SK-N-SH (cell line): ENCODE results near the gene AHCYL2. TPM values are rescaled to one million over a fixed set of nuclear protein-coding genes. Genes with fewer than 3 reads are reported as not detected.

Experiments
- CTCF ChIA-PET: fragments of 300-600, 350-600 bp; formaldehyde crosslinking; extraction: SDS; loops from one replicate; lab custom pipeline; 2021; lab: Yijun Ruan, JAX
- POLR2A ChIA-PET: fragments of 350-600 bp; sonication (Branson Sonifier 250); formaldehyde crosslinking; extraction: SDS; loops from one replicate; lab custom pipeline; 2020; ENCODE audit warnings: antibody characterized with exemption, inconsistent platforms; lab: Yijun Ruan, JAX
- DNase-seq: peaks from one replicate; pipeline ENCODE4 v3.0.0; 2012
- H2AFZ ChIP-seq: fragments of 200-600 bp; sonication (generic); 2 replicates; pipeline ENCODE4 v1.8.1; 2016; ENCODE audit warnings: antibody characterized with exemption, mild to moderate bottlenecking, low read depth
- H3F3A ChIP-seq: fragments of 200-600 bp; sonication (generic); replicated peaks from 2 replicates; pipeline ENCODE3; 2016; ENCODE audit warnings: antibody characterized with exemption, mild to moderate bottlenecking; ENCODE audit not compliant: insufficient read depth
- H3K27ac ChIP-seq, 2 experiments: fragments of 200-500 bp in 1 of 2; fragments of 200-600 bp in 1 of 2; sonication (Bioruptor generic) in 1 of 2; sonication (generic), shearing (Covaris generic) in 1 of 2; 2 replicates each; pipeline versions ENCODE4 v1.5.1 to v1.6.1; 2014 to 2016; ENCODE audit warnings: low read depth in 2 of 2, inconsistent platforms in 1 of 2, low read length in 1 of 2, mild to moderate bottlenecking in 1 of 2, mixed read lengths in 1 of 2
- H3K27me3 ChIP-seq: fragments of 200-600 bp; sonication (generic), shearing (Covaris generic); 2 replicates; pipeline ENCODE4 v1.6.1; 2016; ENCODE audit warnings: mixed run types; ENCODE audit not compliant: insufficient read depth
- H3K36me3 ChIP-seq, 2 experiments: fragments of 200-500 bp in 1 of 2; fragments of 200-600 bp in 1 of 2; sonication (Bioruptor generic) in 1 of 2; sonication (generic) in 1 of 2; replicated peaks in 1 of 2; 2 replicates each; pipeline versions ENCODE3 to v1.5.1; 2014 to 2016; ENCODE audit warnings: low read length in 1 of 2, mild to moderate bottlenecking in 1 of 2; ENCODE audit not compliant: insufficient read depth in 2 of 2, control insufficient read depth in 1 of 2
- H3K4me1 ChIP-seq, 2 experiments: fragments of 200-500 bp in 1 of 2; fragments of 200-600 bp in 1 of 2; sonication (Bioruptor generic) in 1 of 2; sonication (generic), shearing (Covaris generic) in 1 of 2; 2 replicates each; pipeline versions ENCODE4 v1.5.1 to v1.6.1; 2014 to 2016; ENCODE audit warnings: low read depth in 1 of 2, low read length in 1 of 2, mixed run types in 1 of 2; ENCODE audit not compliant: insufficient read depth in 2 of 2, control insufficient read depth in 1 of 2
- H3K4me2 ChIP-seq: fragments of 200-600 bp; sonication (generic), shearing (Covaris generic); 2 replicates; pipeline ENCODE4 v1.6.1; 2017; ENCODE audit warnings: mixed run types
- H3K4me3 ChIP-seq, 2 experiments: fragments of 200-500 bp in 1 of 2; fragments of 200-600 bp in 1 of 2; sonication (Bioruptor generic) in 1 of 2; sonication (generic), shearing (Covaris generic) in 1 of 2; 2 replicates each; pipeline versions ENCODE4 v1.5.1 to v1.8.1; 2014 to 2016; ENCODE audit warnings: low read depth in 2 of 2, inconsistent platforms in 1 of 2, low read length in 1 of 2, mild to moderate bottlenecking in 1 of 2, mixed read lengths in 1 of 2, moderate library complexity in 1 of 2
- H3K79me2 ChIP-seq: fragments of 200-600 bp; sonication (generic); 2 replicates; pipeline ENCODE4 v1.8.1; 2017; ENCODE audit warnings: mild to moderate bottlenecking; ENCODE audit not compliant: insufficient read depth
- H3K9ac ChIP-seq: fragments of 200-600 bp; sonication (generic); 2 replicates; pipeline ENCODE4 v1.6.1; 2017; ENCODE audit warnings: mixed run types
- H3K9me2 ChIP-seq: fragments of 200-600 bp; sonication (generic); 2 replicates; pipeline ENCODE4 v1.6.1; 2017; ENCODE audit warnings: mixed run types
- H3K9me3 ChIP-seq: fragments of 200-600 bp; sonication (generic); 2 replicates; pipeline ENCODE4 v1.6.1; 2017; ENCODE audit warnings: mixed run types, mild to moderate bottlenecking, moderate library complexity
- H4K20me1 ChIP-seq: fragments of 200-600 bp; sonication (generic); 2 replicates; pipeline ENCODE4 v1.6.1; 2017; ENCODE audit warnings: mild to moderate bottlenecking, mixed run types; ENCODE audit not compliant: insufficient read depth
- CHD2 ChIP-seq: fragments of 150-350 bp; IDR thresholded peaks from 2 replicates; pipeline ENCODE4 v1.6.1; 2018; ENCODE audit warnings: low read length; ENCODE audit not compliant: partially characterized antibody
- ELF1 ChIP-seq: IDR thresholded peaks from 2 replicates; pipeline ENCODE4 v1.4.0; 2012
- EZH2phosphoT487 ChIP-seq: fragments of 200-600 bp; sonication (generic); IDR thresholded peaks from 2 replicates; pipeline ENCODE4 v1.6.1; 2017; ENCODE audit warnings: low read depth, mixed run types, mild to moderate bottlenecking, antibody characterized with exemption, moderate library complexity, borderline replicate concordance
- FOXJ3 ChIP-seq: sonication (generic); formaldehyde crosslinking; IDR thresholded peaks from 2 replicates; pipeline ENCODE4 v1.5.1; 2020; ENCODE audit warnings: mild to moderate bottlenecking, missing genetic modification reagents
- GATA2 ChIP-seq: sonication (generic); formaldehyde crosslinking; IDR thresholded peaks from 2 replicates; pipeline ENCODE4 v1.5.0; 2020; ENCODE audit warnings: mild to moderate bottlenecking, missing genetic modification reagents
- MXI1 ChIP-seq: IDR thresholded peaks from 2 replicates; pipeline ENCODE4 v1.6.1; 2012; ENCODE audit warnings: mild to moderate bottlenecking, low read depth, low read length, improper control_type of control experiment
- POLR2AphosphoS5 ChIP-seq: IDR thresholded peaks from 2 replicates; pipeline ENCODE4 v1.6.1; 2012; ENCODE audit warnings: low read depth, low read length
- RAD21 ChIP-seq: IDR thresholded peaks from 2 replicates; pipeline ENCODE4 v1.6.1; 2012; ENCODE audit warnings: mild to moderate bottlenecking, low read length
- RCOR1 ChIP-seq: fragments of 150-350 bp; IDR thresholded peaks from 2 replicates; pipeline ENCODE4 v1.6.1; 2017; ENCODE audit warnings: antibody characterized with exemption, low read length
- RFX5 ChIP-seq: IDR thresholded peaks from 2 replicates; pipeline ENCODE4 v1.6.1; 2012; ENCODE audit warnings: mild to moderate bottlenecking, improper control_type of control experiment, low read length
- TCF12 ChIP-seq: IDR thresholded peaks from 2 replicates; pipeline ENCODE4 v1.4.0; 2012
- TEAD4 ChIP-seq: IDR thresholded peaks from 2 replicates; pipeline ENCODE4 v1.4.0; 2012; ENCODE audit warnings: mild to moderate bottlenecking, borderline replicate concordance; ENCODE audit not compliant: insufficient read depth
- WGBS: methylation state at CpG from one replicate; pipeline ENCODE4 v1.1.6; 2017; ENCODE audit warnings: low lambda C conversion rate; 5-methylcytosine and 5-hydroxymethylcytosine counted together
- polyA plus RNA-seq, 3 experiments: library from polyadenylated mRNA; depleted of rRNA; stranded (reverse); fragments of >200 nt; gene quantifications; 2 replicates each; pipeline ENCODE4 v1.2.3, GENCODE V29; 2012
- TF ChIP-seq, protein P1 (sequence below): IDR thresholded peaks from 2 replicates; pipeline ENCODE4 v1.4.0; 2012; ENCODE audit warnings: low read depth
- TF ChIP-seq, protein P2 (sequence below): IDR thresholded peaks from 2 replicates; pipeline ENCODE4 v1.4.0; 2012; ENCODE audit warnings: low read depth, borderline replicate concordance
- TF ChIP-seq, protein P3 (sequence below): IDR thresholded peaks from 2 replicates; pipeline ENCODE4 v1.6.1; 2012; ENCODE audit warnings: mild to moderate bottlenecking, low read depth, low read length, moderate library complexity
- TF ChIP-seq, protein P4 (sequence below): fragments of 150-350 bp; IDR thresholded peaks from 2 replicates; pipeline ENCODE4 v1.6.1; 2017; ENCODE audit warnings: antibody characterized with exemption, low read length, low read depth, borderline replicate concordance

Gene AHCYL2
- polyA plus RNA-seq, 1 of the 3 experiments (the other 2 are of a cell fraction) = 20.4 TPM

DNA sequence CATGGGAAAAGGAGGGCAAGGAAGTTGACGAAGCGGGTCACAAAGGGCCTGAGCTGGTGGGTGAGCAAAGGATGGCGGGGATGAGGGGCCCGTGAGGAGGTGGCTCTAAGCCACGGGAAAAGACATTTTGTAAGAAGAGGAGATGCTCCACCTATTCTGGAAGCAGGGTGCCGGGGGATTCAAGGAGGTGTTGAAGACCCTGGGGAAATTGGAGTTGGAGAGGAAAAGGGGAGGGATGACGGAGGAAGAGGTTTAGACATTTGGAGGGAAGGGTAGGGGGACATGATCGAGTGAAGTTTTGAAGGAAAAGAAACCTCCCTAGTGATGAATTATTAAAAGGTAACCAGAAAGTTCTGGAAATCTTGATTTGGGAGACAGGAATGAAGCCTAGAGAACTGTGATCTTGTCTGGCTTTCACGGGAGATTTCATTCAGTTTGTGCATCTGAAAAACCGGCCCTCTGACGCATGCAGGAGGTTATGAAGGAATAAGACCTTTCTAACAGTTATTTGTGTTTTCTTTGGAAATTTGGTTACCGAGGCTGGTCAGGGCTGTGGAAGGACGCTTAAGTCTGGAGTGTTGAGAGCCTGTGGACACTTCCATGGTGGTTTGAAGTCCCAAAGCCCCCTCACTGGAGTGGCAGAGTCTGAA, 35.0 kb upstream of the AHCYL2 start (continued):
- no peak for TF ChIP-seq CHD2

DNA sequence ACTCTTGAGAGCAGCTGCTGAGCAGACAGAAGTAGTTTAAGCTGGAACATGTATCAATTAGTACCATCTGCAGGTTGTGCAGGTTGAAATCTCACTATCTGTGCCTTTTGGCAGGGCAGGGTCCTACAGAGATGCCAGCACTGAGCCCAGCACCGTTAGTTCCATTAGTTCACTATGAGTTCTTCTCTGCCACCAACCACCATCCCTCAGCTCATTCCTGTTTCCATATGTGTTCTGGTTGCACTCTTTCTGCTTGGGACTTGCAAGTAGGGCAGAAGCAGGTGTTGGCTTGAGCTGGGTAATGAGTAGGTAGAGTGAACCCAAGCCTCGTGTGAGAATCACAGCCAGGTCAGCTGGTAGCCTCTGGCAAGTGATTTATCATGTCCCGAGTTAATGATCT, 33.6 kb upstream of the AHCYL2 start:
- peaks cover 67% of the 10 kb centered on the region for H3K79me2 ChIP-seq
- CTCF ChIA-PET = interaction anchor here (1.0 to 4.1 kb wide), 6 partner anchors 8 to 47 kb away, joined by 3 to 45 read pairs (median 8); partner anchors contain the start of gene TSPAN33
- no peak for DNase-seq

More for the DNA sequence above, 33.6 kb upstream of the AHCYL2 start:
- no peaks in the 10 kb centered on the region for H3K9me3 ChIP-seq
- no peaks in the 10 kb centered on the region for H3K9me2 ChIP-seq
- H3F3A ChIP-seq = no peaks in the 10 kb centered on the region
- no peak overlapping the region for H3K9ac ChIP-seq
- H2AFZ ChIP-seq = no peak overlapping the region
- TF ChIP-seq, protein P1, sequence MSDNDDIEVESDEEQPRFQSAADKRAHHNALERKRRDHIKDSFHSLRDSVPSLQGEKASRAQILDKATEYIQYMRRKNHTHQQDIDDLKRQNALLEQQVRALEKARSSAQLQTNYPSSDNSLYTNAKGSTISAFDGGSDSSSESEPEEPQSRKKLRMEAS = no peak
- TF ChIP-seq RCOR1 (no peak), MXI1 (no peak), ELF1 (no peak), TEAD4 (no peak), RFX5 (no peak), FOXJ3 (CRISPR knock-in tag) (no peak), GATA2 (CRISPR knock-in tag) (no peak), RAD21 (no peak), TCF12 (no peak), CHD2 (no peak), EZH2phosphoT487 (no peak), POLR2AphosphoS5 (no peak)
- TF ChIP-seq, protein P2, sequence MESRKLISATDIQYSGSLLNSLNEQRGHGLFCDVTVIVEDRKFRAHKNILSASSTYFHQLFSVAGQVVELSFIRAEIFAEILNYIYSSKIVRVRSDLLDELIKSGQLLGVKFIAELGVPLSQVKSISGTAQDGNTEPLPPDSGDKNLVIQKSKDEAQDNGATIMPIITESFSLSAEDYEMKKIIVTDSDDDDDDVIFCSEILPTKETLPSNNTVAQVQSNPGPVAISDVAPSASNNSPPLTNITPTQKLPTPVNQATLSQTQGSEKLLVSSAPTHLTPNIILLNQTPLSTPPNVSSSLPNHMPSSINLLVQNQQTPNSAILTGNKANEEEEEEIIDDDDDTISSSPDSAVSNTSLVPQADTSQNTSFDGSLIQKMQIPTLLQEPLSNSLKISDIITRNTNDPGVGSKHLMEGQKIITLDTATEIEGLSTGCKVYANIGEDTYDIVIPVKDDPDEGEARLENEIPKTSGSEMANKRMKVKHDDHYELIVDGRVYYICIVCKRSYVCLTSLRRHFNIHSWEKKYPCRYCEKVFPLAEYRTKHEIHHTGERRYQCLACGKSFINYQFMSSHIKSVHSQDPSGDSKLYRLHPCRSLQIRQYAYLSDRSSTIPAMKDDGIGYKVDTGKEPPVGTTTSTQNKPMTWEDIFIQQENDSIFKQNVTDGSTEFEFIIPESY = no peak
- TF ChIP-seq, protein P3, sequence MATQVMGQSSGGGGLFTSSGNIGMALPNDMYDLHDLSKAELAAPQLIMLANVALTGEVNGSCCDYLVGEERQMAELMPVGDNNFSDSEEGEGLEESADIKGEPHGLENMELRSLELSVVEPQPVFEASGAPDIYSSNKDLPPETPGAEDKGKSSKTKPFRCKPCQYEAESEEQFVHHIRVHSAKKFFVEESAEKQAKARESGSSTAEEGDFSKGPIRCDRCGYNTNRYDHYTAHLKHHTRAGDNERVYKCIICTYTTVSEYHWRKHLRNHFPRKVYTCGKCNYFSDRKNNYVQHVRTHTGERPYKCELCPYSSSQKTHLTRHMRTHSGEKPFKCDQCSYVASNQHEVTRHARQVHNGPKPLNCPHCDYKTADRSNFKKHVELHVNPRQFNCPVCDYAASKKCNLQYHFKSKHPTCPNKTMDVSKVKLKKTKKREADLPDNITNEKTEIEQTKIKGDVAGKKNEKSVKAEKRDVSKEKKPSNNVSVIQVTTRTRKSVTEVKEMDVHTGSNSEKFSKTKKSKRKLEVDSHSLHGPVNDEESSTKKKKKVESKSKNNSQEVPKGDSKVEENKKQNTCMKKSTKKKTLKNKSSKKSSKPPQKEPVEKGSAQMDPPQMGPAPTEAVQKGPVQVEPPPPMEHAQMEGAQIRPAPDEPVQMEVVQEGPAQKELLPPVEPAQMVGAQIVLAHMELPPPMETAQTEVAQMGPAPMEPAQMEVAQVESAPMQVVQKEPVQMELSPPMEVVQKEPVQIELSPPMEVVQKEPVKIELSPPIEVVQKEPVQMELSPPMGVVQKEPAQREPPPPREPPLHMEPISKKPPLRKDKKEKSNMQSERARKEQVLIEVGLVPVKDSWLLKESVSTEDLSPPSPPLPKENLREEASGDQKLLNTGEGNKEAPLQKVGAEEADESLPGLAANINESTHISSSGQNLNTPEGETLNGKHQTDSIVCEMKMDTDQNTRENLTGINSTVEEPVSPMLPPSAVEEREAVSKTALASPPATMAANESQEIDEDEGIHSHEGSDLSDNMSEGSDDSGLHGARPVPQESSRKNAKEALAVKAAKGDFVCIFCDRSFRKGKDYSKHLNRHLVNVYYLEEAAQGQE = no peak
- TF ChIP-seq, protein P4, sequence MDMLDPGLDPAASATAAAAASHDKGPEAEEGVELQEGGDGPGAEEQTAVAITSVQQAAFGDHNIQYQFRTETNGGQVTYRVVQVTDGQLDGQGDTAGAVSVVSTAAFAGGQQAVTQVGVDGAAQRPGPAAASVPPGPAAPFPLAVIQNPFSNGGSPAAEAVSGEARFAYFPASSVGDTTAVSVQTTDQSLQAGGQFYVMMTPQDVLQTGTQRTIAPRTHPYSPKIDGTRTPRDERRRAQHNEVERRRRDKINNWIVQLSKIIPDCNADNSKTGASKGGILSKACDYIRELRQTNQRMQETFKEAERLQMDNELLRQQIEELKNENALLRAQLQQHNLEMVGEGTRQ = no peak
- TF ChIP-seq, all 33 proteins: peak for 0
- H3K27me3 ChIP-seq = no peaks in the 10 kb centered on the region
- no peaks in the 10 kb centered on the region for H3K36me3 ChIP-seq
- H3K4me3 ChIP-seq = no peak overlapping the region
- H4K20me1 ChIP-seq = peaks cover 22% of the 10 kb centered on the region
- H3K27ac ChIP-seq = no peak overlapping the region
- 85% methylated on average over 3 of the region's 3 CpGs for WGBS
- no peak overlapping the region; the same call in 1 of the 2 replicates for H3K4me2 ChIP-seq
- POLR2A ChIA-PET = no interaction called here
- H3K4me1 ChIP-seq = peaks cover 0 to 20% of the 10 kb centered on the region in 2 experiments; a peak in 2 of 4 replicates
